ENCODE measurements around the gene RPGRIP1L.
"Not testable (repeated sequence)": the region's sequence is repeated elsewhere in the genome, so short reads cannot be mapped to it uniquely, and the experiment has no call there.

The RPGRIP1L gene

DNA sequence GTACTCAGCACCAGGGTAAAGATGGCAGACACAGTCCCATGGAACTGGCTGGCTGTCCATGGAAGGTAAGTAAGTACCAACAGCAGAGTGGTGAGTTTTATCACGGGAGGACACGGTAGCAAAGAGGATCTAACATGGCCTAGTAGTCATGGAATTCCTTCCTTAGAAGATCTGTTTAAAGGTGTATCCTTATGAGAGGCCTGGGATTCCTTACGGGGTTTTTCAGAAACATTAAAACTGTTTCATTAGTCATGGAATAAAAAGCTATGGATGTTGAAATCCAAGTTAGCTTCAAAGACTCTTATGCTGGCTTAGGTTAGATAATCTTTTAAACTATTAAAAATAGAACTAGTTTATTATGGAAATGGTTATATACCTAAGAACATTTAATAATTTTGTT, 7.7 kb upstream of the RPGRIP1L start:
- DNase-seq: no peak

DNA sequence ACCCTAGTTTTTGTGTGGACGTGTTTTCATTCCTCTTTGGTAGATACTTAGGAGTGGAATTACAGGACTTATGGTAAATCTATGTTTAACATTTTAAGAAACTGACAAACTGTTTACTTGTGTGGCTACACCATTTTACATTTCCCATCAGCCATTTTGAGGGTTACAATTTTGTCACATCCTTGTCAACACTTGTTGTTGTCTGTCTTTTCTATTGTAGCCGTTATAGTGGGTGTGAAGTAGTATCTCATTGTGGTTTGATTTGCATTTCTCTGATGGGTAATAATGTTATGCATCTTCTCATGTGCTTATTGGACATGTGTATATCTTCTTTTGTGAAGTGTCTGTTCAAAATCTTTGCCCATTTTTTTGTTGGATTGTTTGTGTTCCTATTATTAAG, 4.8 kb upstream of the RPGRIP1L start:
- no peak for DNase-seq

GRCh38 chr16:53707671-53708070, 4.0 kb upstream of the RPGRIP1L start:
- DNase-seq: no peak

DNA sequence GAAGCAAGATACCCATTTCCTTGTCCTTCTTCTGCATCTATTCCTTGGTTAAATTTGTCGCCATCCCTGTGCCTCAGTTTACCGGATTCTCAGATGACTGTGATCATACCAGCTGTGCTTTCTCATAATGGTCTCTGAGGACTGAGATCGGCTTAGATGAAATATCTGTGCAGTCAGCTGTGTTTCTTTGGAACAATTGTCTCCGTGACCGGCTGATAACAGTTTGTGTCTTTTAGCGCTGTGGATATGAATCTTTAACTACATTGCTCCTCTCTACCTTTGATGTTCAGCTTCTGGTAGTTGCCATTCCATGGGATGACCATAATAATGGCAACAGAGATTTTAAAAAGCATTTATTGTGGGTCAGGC, 770 bp upstream of the RPGRIP1L start:
- no peak for DNase-seq

DNA sequence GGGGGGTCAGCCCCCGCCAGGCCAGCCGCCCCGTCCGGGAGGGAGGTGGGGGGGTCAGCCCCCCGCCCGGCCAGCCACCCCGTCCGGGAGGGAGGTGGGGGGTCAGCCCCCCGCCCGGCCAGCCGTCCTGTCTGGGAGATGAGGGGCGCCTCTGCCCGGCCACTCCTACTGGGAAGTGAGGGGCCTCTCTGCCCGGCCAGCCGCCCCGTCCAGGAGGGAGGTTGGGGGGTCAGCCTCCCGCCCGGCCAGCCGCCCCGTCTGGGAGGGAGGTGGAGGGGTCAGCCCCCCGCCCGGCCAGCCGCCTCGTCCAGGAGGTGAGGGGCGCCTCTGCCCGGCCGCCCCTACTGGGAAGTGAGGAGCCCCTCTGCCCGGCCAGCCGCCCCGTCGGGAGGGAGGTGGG, 5.4 kb downstream of the RPGRIP1L start:
- DNase-seq: not testable (repeated sequence)

DNA sequence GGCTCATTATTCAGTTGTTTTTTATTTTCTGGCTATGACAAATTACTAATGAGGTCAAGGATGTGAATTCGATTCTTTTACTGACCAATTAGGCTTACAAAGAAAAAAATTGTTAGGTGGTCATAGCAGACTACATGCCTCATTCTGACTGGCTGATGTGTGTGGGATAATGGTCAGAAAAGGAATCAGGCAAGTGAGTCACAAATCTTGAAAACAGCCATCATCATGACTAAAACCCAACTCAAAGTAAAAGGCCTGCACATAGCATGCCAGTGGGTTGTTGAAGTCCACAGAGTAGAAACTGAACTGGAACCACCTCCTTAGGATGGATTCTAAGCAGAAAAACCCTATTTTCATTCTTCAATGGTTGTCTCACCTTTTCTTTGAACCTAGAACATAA, 8.6 kb downstream of the RPGRIP1L start:
- DNase-seq: no peak

GRCh38 chr16:53693320-53693719, 10.3 kb downstream of the RPGRIP1L start:
- DNase-seq: no peak

- no peak for DNase-seq
Measured at GRCh38 chr16:53692146-53692545, 11.5 kb downstream of the RPGRIP1L start.

DNA sequence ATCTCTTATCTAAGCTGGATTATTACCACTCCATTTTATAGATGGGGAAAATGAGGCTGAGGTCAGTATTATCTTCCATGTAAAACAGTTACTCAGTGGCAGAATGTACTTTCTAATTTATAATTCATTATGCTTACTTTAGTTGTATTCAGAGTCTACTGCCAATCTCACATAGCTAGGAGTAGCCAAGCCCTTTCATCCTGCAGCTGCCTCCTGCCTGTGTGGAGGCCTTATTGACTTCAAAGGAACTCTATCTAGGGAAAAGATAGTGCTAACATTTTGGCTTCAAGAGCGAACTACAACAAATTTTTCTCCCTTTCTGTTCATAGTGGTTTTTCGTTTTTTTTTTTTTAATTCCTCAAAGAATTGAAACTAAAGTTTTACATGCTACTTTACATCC, 12.9 kb downstream of the RPGRIP1L start:
- DNase-seq: no peak

DNA sequence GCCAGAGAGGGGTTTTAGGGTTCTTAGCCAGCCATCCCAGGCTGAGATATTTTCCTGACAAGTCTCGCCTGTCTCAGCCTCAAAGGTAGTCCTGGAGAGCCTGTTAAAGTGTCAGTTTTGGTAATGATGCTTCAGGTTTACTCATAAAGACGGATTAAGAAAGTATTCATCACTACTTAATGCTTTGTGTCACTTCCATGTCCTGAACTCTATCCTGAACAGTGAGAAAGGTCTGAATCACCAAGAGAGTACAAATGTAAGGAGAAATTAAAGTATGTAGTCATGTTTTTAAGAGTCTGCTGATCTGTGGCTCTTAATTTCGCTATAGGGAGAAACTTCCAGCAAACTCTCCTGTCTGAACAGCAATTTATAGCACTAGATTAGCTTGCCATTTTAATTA, 14.0 kb downstream of the RPGRIP1L start:
- DNase-seq: no peak

DNA sequence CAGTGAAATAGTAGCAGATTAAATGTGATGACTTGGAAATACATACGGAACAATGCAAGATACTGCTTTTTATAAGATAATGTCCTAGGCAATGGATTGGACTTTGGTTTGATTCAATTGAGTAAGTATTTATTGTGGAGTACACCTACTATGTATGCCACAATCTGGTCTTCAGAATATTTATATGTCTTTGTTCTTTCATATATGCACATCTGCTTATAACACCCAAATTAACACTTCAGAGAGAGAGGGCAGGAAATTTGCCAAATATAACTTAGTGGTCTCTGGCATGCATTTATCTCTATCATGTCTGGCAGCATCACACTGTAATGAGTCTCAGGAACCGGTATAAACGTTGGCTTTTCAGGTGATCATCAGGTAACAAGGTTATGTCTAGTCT, 16.9 kb downstream of the RPGRIP1L start:
- no peak for DNase-seq

DNA sequence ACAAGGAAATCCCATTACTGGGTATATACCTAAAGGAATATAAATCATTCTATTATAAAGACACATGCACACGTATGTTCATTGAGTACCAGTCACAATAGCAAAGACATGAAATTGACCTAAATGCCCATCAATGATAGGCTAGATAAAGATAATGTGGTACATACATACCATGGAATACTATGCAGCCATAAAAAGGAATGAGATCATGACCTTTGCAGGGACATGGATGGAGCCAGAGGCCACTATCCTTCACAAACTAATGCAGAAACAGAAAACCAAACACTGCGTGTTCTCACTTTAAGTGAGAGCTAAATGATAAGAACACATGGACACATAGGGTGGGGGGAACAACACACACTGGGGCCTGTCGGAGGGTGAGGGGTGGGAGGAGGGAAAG, 18.3 kb downstream of the RPGRIP1L start:
- not testable (repeated sequence) for DNase-seq

- no peak for DNase-seq
Measured at GRCh38 chr16:53681354-53681753, 22.3 kb downstream of the RPGRIP1L start.

GRCh38 chr16:53680756-53681155, 22.9 kb downstream of the RPGRIP1L start:
- no peak for DNase-seq

GRCh38 chr16:53678756-53679343, 24.8 kb downstream of the RPGRIP1L start:
- DNase-seq: no peak

DNA sequence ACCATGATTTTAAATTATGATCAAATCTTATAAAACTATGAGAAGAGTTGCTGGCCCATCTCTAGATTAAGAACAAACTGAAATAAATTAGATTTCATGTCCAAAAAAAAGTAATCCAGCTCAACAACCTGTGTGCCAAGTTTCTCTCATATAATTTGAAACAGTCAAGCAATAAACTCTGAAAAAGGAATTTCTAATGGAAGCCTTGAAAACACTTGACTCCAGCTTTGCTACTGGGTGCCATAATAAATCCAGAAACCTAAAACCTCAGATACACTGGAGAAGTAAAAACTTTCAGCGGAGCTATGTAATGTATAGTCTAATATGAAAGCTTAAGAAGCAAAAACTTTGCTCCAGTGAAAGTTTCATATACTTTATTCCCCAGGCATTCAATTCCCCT, 25.5 kb downstream of the RPGRIP1L start:
- DNase-seq: no peak

GRCh38 chr16:53673189-53673588, 30.5 kb downstream of the RPGRIP1L start:
- no peak for DNase-seq

GRCh38 chr16:53672461-53672860, 31.2 kb downstream of the RPGRIP1L start:
- no peak for DNase-seq

- no peak for DNase-seq
Measured at GRCh38 chr16:53668869-53669268, 34.8 kb downstream of the RPGRIP1L start.

DNA sequence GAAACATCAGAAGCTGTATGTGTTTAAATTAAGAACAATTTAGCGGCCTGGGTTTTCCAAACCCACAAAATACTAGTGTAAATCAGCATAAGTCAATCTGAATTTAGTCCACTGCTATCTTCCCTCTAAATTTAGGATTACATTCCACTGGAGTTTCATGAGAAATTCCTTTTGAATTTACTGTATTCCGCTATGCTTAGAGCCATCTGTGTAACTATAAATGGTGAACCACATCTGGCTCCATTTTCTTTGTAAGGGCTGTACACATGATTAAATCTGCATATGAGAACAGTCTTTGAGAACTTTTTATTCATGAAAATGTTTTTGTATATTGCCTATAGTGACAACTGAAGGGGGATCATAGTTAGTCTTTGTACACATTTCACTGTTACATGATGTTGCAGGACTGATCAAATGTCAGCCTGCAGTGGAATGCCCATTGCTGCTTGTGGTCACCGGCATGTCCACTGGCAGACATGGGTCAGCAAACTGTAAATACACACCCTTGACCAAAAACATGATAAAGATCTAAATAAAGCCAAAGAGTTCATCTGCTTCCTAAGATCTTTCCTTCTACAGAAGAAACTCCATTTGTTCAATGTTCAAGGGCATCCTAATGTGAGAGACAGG, 36.8 kb downstream of the RPGRIP1L start:
- no peak for DNase-seq

DNA sequence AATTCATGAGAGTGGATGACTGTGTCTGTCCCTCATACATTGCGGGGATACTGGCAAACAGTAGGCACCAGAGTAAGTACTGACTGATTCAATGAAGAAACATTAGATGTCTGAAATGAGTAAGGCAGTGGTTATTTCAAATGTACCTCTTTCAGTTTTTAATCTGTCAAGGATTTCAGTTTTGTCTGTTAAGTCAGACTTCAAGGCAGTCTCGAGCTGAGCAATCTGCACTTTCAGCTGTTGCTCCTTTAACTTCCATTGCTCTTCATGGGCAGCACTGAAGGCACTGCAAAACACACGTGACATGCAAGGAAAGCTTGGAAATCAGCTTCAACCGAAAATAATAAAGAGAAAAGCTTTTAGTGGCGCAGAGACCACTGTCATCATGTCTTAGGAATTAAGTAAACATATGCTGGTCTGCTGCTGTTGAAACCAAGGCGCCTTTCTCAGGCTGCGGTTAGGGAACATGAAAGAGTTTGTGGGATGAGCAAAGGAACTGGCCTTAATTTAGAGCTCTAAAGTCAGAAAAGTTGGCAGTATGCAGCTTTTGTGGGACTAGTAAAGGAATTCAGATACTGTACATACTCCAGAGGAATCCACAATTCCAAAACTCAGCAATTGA, 38.8 kb downstream of the RPGRIP1L start:
- no peak for DNase-seq

DNA sequence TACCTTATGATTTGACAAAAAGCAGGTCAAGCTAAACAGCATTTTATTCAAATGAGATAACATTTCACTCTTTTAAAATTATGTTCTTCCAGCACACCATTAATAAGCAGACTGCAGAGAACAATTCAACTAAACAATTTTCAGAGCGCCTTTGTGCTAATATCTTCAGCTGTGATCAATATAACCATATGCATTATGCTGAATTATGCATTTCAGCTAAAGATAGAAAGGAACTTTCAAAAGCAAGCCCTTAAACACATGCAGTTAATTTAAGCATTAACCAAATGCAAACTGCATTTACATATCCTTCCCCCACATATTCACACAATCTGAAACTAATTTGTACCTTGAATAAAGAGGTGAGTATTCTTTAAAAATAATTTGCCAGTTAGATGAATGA, 41.6 kb downstream of the RPGRIP1L start:
- no peak for DNase-seq

DNA sequence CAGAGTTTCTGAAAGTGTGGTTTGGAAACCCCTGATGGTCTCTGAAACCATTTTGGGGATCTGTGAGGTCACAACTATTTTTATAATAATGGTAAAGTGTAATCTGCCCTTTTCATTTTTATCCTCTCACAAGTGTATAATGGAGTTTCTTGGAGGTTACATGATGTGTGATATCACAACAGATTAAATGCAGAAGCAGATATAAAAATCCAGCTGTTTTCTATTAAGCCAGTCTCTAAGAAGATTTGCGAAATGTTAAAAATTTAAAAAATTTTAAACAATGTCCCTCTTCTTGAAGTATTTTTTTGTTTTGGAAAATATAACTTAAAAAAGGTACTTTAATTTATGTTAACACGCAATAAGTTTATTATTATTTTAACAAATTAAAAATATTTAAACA, 48.7 kb downstream of the RPGRIP1L start:
- no peak for DNase-seq

DNA sequence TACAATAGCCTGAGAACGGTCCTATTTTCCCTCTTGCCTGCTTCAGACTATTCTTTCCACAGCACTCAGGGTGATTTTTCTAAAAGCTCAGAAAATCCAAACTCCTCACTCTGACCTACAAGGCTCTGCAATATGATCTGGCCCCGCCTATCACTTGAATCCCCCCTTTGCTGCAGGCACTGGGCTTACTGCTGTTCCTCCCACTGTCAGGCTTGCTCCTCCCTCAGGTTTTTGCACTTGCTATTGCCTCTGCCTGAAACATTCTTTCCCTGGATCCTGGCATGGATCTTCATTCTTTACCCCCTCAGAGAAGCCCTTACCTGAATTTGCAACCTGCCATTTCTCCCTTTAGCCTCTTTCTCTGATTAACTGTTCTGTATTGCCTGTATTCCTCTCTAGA, 52.3 kb downstream of the RPGRIP1L start:
- no peak for DNase-seq

GRCh38 chr16:53646506-53646905, 57.2 kb downstream of the RPGRIP1L start:
- DNase-seq: no peak

Measured in activated CD4-positive, CD25-positive, alpha-beta regulatory T cell treated with anti-CD3 and anti-CD28 coated beads, Interleukin-2, amount 50 U/mL, for 72 hours (primary cell).